Breast epithelium (tissue), 3 donors: ENCODE data around the gene CFH.

Source experiments
- POLR2AphosphoS5 ChIP-seq, 3 donors: sonication (generic); formaldehyde crosslinking; IDR thresholded peaks; one replicate each; pipeline ENCODE4 v1.6.1; 2017; ENCODE audit warnings: antibody characterized with exemption in 3 of 3
- TF ChIP-seq, protein P1 (sequence below), 3 donors: fragments of 450-650 bp; IDR thresholded peaks; one replicate each; pipeline ENCODE4 v1.5.1; 2016 to 2017; ENCODE audit warnings: antibody characterized with exemption in 3 of 3, mild to moderate bottlenecking in 3 of 3, moderate library complexity in 3 of 3

DNA sequence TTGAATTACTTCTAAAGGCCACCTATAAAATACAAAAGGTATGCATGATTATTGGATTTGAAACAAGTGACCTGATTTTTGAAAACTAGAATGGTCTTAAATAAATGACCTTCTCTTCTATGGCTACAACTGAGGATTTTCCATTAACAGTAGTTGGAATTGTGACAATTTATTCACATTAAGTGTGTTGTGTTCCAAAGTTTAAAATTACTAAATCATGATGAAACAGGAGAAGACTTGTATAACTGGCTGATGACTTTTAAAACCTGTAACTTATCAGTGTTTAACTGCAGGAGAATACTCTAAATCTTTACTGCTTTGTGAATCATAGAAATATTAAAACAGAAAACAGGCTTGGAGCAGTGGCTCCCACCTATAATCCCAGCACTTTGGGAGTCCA lies 48.2 kb upstream of the CFH start:
- TF ChIP-seq POLR2AphosphoS5 (IDR thresholded peaks at IDR 0.05), result no peak
- TF ChIP-seq, protein P1, sequence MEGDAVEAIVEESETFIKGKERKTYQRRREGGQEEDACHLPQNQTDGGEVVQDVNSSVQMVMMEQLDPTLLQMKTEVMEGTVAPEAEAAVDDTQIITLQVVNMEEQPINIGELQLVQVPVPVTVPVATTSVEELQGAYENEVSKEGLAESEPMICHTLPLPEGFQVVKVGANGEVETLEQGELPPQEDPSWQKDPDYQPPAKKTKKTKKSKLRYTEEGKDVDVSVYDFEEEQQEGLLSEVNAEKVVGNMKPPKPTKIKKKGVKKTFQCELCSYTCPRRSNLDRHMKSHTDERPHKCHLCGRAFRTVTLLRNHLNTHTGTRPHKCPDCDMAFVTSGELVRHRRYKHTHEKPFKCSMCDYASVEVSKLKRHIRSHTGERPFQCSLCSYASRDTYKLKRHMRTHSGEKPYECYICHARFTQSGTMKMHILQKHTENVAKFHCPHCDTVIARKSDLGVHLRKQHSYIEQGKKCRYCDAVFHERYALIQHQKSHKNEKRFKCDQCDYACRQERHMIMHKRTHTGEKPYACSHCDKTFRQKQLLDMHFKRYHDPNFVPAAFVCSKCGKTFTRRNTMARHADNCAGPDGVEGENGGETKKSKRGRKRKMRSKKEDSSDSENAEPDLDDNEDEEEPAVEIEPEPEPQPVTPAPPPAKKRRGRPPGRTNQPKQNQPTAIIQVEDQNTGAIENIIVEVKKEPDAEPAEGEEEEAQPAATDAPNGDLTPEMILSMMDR (IDR thresholded peaks at IDR 0.05), result no peak
